Measurements from ENCODE around the gene GZF1. TPM values are rescaled to one million over a fixed set of nuclear protein-coding genes. Genes with fewer than 3 reads are reported as not detected.

The GZF1 gene
- total RNA-seq, 1 donor, result 14.5 TPM

DNA sequence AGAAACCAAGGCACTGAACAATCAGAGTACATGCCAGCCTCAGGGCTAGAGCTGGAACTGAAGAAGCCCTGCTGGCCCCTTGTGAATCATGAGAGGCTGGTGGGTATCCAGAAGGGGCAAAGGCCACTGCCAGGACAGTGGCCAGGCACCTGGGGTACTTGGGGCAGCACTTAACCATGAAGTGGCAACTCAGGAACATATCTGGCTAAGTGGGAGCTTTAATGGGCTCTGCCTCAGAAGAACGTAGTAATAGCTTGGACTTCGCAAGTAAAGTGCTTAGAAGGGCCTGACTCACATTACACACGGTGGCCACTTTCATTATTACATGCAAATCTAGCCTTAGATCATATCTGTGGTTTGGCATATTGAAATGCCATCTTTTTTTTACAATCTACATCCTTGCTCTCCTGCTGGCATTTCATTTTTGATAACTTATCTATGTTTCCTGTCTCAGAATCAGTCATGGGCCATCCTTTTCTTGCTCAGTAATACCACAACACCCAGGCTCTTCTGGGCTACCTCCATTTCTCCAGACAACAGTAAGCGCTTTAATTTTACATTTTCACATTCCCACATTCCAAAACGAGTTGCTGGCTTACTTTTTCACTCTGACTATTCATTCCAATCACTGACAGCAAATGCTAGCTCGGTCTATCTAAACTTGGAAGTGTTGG, 37.7 kb downstream of the GZF1 start:
- Histone ChIP-seq H3K4me3 (ENCODE audit: insufficient read depth, low read length) (peak overlapping the region; percentile 4), H2AFZ (ENCODE audit: low read length) (no peak overlapping the region), H3K27ac (ENCODE audit: low read depth, low read length) (peak overlapping the region; percentile 74), H3K79me2 (ENCODE audit: insufficient read depth, low read length) (peaks cover 61% of the 10 kb centered on the region), H3K27me3 (ENCODE audit: insufficient read depth, low read length) (no peaks in the 10 kb centered on the region), H3K4me1 (ENCODE audit: insufficient read depth, low read length) (peaks cover 35% of the 10 kb centered on the region), H3K9me3 (ENCODE audit: low read depth, low read length) (no peaks in the 10 kb centered on the region), H3K36me3 (ENCODE audit: insufficient read depth, low read length) (peaks cover 8% of the 10 kb centered on the region), H3K4me2 (ENCODE audit: insufficient read depth, low read length) (peak overlapping the region; percentile 56), H4K20me1 (ENCODE audit: insufficient read depth, low read length) (peaks cover 22% of the 10 kb centered on the region)
- DNase-seq (ENCODE audit: insufficient read length, low spot score, missing footprints), result no peak
- TF ChIP-seq, protein P1, sequence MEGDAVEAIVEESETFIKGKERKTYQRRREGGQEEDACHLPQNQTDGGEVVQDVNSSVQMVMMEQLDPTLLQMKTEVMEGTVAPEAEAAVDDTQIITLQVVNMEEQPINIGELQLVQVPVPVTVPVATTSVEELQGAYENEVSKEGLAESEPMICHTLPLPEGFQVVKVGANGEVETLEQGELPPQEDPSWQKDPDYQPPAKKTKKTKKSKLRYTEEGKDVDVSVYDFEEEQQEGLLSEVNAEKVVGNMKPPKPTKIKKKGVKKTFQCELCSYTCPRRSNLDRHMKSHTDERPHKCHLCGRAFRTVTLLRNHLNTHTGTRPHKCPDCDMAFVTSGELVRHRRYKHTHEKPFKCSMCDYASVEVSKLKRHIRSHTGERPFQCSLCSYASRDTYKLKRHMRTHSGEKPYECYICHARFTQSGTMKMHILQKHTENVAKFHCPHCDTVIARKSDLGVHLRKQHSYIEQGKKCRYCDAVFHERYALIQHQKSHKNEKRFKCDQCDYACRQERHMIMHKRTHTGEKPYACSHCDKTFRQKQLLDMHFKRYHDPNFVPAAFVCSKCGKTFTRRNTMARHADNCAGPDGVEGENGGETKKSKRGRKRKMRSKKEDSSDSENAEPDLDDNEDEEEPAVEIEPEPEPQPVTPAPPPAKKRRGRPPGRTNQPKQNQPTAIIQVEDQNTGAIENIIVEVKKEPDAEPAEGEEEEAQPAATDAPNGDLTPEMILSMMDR (IDR thresholded peaks at IDR 0.05; ENCODE audit: extremely low read depth, low read depth, low read length), result no peak

DNA sequence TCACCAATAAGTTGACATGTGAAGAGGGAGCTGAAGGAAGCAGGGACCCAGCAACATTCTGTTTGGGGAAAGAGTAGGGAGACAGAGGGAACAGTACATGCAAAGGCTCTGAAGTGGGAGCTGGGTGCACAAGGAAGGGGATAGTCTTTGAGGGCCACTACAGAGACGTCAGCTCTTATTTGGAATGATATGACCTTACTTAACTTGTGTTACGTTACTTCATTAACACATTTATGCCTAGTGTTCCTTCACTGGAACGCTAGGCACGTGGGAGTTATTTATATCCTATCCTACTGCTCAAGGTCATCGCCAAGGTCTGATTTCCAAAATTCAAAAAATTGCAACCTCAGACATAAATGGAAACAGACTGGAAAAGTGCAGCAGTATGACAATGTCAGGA, 39.1 kb downstream of the GZF1 start:
- TF ChIP-seq, protein P1 (IDR thresholded peaks at IDR 0.05; ENCODE audit: extremely low read depth, low read depth, low read length), result no peak
- H3K36me3 ChIP-seq (ENCODE audit: insufficient read depth, low read length), result no peaks in the 10 kb centered on the region
- H3K79me2 ChIP-seq (ENCODE audit: insufficient read depth, low read length), result peaks cover 66% of the 10 kb centered on the region
- H3K9me3 ChIP-seq (ENCODE audit: low read depth, low read length), result no peaks in the 10 kb centered on the region
- H3K4me3 ChIP-seq (ENCODE audit: insufficient read depth, low read length), result no peak overlapping the region
- no peak overlapping the region for H2AFZ ChIP-seq (ENCODE audit: low read length)
- H4K20me1 ChIP-seq (ENCODE audit: insufficient read depth, low read length), result peaks cover 30% of the 10 kb centered on the region
- no peak for DNase-seq (ENCODE audit: insufficient read length, low spot score, missing footprints)
- H3K27ac ChIP-seq (ENCODE audit: low read depth, low read length), result no peak overlapping the region
- H3K4me1 ChIP-seq (ENCODE audit: insufficient read depth, low read length), result peaks cover 35% of the 10 kb centered on the region
- no peak overlapping the region for H3K4me2 ChIP-seq (ENCODE audit: insufficient read depth, low read length)
- no peaks in the 10 kb centered on the region for H3K27me3 ChIP-seq (ENCODE audit: insufficient read depth, low read length)

DNA sequence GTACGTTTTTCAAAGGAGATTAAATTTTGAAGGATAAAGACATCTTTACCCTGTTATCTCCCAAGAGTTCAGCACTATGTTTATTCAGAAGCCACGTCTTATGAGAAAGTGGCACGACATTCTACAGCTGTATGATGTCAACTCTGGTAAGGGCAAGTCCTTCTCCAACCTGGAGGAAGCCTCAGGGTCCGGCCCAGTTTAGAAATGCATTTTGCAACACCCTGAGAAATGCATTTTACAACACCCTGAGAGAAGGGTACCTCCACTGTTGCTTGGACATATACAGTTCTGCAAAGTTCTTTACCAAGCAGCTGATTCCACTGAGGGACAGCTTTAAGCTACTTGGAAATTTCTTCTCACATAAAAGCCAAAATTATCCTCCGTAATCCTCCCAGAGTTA, 41.8 kb downstream of the GZF1 start:
- TF ChIP-seq, protein P1 (IDR thresholded peaks at IDR 0.05; ENCODE audit: extremely low read depth, low read depth, low read length), result no peak
- Histone ChIP-seq H3K4me2 (ENCODE audit: insufficient read depth, low read length) (no peak overlapping the region), H3K79me2 (ENCODE audit: insufficient read depth, low read length) (peaks cover 81% of the 10 kb centered on the region), H3K36me3 (ENCODE audit: insufficient read depth, low read length) (no peaks in the 10 kb centered on the region), H3K9me3 (ENCODE audit: low read depth, low read length) (no peaks in the 10 kb centered on the region), H3K27me3 (ENCODE audit: insufficient read depth, low read length) (no peaks in the 10 kb centered on the region), H3K4me1 (ENCODE audit: insufficient read depth, low read length) (peaks cover 19% of the 10 kb centered on the region), H2AFZ (ENCODE audit: low read length) (no peak overlapping the region), H3K4me3 (ENCODE audit: insufficient read depth, low read length) (no peak overlapping the region), H3K27ac (ENCODE audit: low read depth, low read length) (no peak overlapping the region), H4K20me1 (ENCODE audit: insufficient read depth, low read length) (peaks cover 24% of the 10 kb centered on the region)
- DNase-seq (ENCODE audit: insufficient read length, low spot score, missing footprints), result no peak

- no peak overlapping the region for H2AFZ ChIP-seq (ENCODE audit: low read length)
- peaks cover 21% of the 10 kb centered on the region for H4K20me1 ChIP-seq (ENCODE audit: insufficient read depth, low read length)
- TF ChIP-seq, protein P1 (IDR thresholded peaks at IDR 0.05; ENCODE audit: extremely low read depth, low read depth, low read length), result no peak
- peaks cover 17% of the 10 kb centered on the region for H3K4me1 ChIP-seq (ENCODE audit: insufficient read depth, low read length)
- no peak overlapping the region for H3K27ac ChIP-seq (ENCODE audit: low read depth, low read length)
- no peak for DNase-seq (ENCODE audit: insufficient read length, low spot score, missing footprints)
- no peaks in the 10 kb centered on the region for H3K27me3 ChIP-seq (ENCODE audit: insufficient read depth, low read length)
- no peak overlapping the region for H3K4me3 ChIP-seq (ENCODE audit: insufficient read depth, low read length)
- peaks cover 81% of the 10 kb centered on the region for H3K79me2 ChIP-seq (ENCODE audit: insufficient read depth, low read length)
- H3K9me3 ChIP-seq (ENCODE audit: low read depth, low read length), result no peaks in the 10 kb centered on the region
- H3K4me2 ChIP-seq (ENCODE audit: insufficient read depth, low read length), result no peak overlapping the region
- no peaks in the 10 kb centered on the region for H3K36me3 ChIP-seq (ENCODE audit: insufficient read depth, low read length)
These were observed 42.2 kb downstream of the GZF1 start for GRCh38 chr20:23404196-23404595.
